ENCODE measurements around the gene GRM8. TPM values are rescaled to one million over a fixed set of nuclear protein-coding genes. Genes with fewer than 3 reads are reported as not detected.

The GRM8 gene
- total RNA-seq, 1 experiment from 2014 or later: 0.40 TPM

- no peak for DNase-seq
- no peaks in the 10 kb centered on the region for H3K27me3 Mint-ChIP-seq (ENCODE audit: unreplicated experiment)
- no peak for TF ChIP-seq CTCF (IDR thresholded peaks at IDR 0.05; ENCODE audit: unreplicated experiment)
- no peak overlapping the region for H3K27ac Mint-ChIP-seq (ENCODE audit: unreplicated experiment)
- intact Hi-C loops (cut with micrococcal nuclease; ENCODE audit: unreplicated experiment): no loop called here
- H3K36me3 Mint-ChIP-seq (ENCODE audit: insufficient read depth, unreplicated experiment): no peaks in the 10 kb centered on the region
- H3K9me3 Mint-ChIP-seq (ENCODE audit: low read depth, unreplicated experiment): peaks cover 3% of the 10 kb centered on the region
- H3K4me3 Mint-ChIP-seq (ENCODE audit: low read depth, unreplicated experiment): no peak overlapping the region
- no TSS peak for BruUV-seq (replicated peaks)
- peaks cover 7% of the 10 kb centered on the region for H3K4me1 Mint-ChIP-seq (ENCODE audit: low read depth, unreplicated experiment)
- CTCF ChIA-PET: no interaction called here
Measured at GRCh38 chr7:126820925-126821324, 431.8 kb downstream of the GRM8 start.

GRCh38 chr7:126819197-126819484, 433.6 kb downstream of the GRM8 start:
- BruUV-seq (replicated peaks): no TSS peak
- Mint-ChIP-seq H3K27me3 (ENCODE audit: unreplicated experiment) (no peaks in the 10 kb centered on the region), H3K9me3 (ENCODE audit: low read depth, unreplicated experiment) (peaks cover 3% of the 10 kb centered on the region), H3K4me3 (ENCODE audit: low read depth, unreplicated experiment) (no peak overlapping the region), H3K27ac (ENCODE audit: unreplicated experiment) (no peak overlapping the region), H3K4me1 (ENCODE audit: low read depth, unreplicated experiment) (peaks cover 7% of the 10 kb centered on the region), H3K36me3 (ENCODE audit: insufficient read depth, unreplicated experiment) (no peaks in the 10 kb centered on the region)
- intact Hi-C loops (cut with micrococcal nuclease; ENCODE audit: unreplicated experiment): no loop called here
- CTCF ChIA-PET: interaction anchor here (1.2 kb wide), 1 partner anchor 16 kb away, joined by 4 read pairs; no protein-coding TSS in a partner anchor
- TF ChIP-seq CTCF (IDR thresholded peaks at IDR 0.05; ENCODE audit: unreplicated experiment): no peak
- no peak for DNase-seq

- intact Hi-C loops (cut with micrococcal nuclease; ENCODE audit: unreplicated experiment): no loop called here
- CTCF ChIA-PET: interaction anchor here (1.2 kb wide), 1 partner anchor 16 kb away, joined by 4 read pairs; no protein-coding TSS in a partner anchor
- Mint-ChIP-seq H3K27ac (ENCODE audit: unreplicated experiment) (no peak overlapping the region), H3K36me3 (ENCODE audit: insufficient read depth, unreplicated experiment) (no peaks in the 10 kb centered on the region), H3K4me3 (ENCODE audit: low read depth, unreplicated experiment) (no peak overlapping the region), H3K9me3 (ENCODE audit: low read depth, unreplicated experiment) (peaks cover 3% of the 10 kb centered on the region), H3K4me1 (ENCODE audit: low read depth, unreplicated experiment) (peaks cover 7% of the 10 kb centered on the region), H3K27me3 (ENCODE audit: unreplicated experiment) (no peaks in the 10 kb centered on the region)
- no TSS peak for BruUV-seq (replicated peaks)
- TF ChIP-seq CTCF (IDR thresholded peaks at IDR 0.05; ENCODE audit: unreplicated experiment): no peak
- no peak for DNase-seq
Measured at GRCh38 chr7:126818393-126819196, 434.1 kb downstream of the GRM8 start.

GRCh38 chr7:126809188-126809587, 443.6 kb downstream of the GRM8 start:
- intact Hi-C loops (cut with micrococcal nuclease; ENCODE audit: unreplicated experiment): loop anchor here (10.0 kb wide), 1 partner anchor 706 kb away; no protein-coding TSS in a partner anchor
- H3K27ac Mint-ChIP-seq (ENCODE audit: unreplicated experiment): no peak overlapping the region
- H3K4me3 Mint-ChIP-seq (ENCODE audit: low read depth, unreplicated experiment): no peak overlapping the region
- peaks cover 41% of the 10 kb centered on the region for H3K27me3 Mint-ChIP-seq (ENCODE audit: unreplicated experiment)
- H3K36me3 Mint-ChIP-seq (ENCODE audit: insufficient read depth, unreplicated experiment): no peaks in the 10 kb centered on the region
- BruUV-seq (replicated peaks): no TSS peak
- TF ChIP-seq CTCF (IDR thresholded peaks at IDR 0.05; ENCODE audit: unreplicated experiment): no peak
- H3K9me3 Mint-ChIP-seq (ENCODE audit: low read depth, unreplicated experiment): peaks cover 5% of the 10 kb centered on the region
- no peak for DNase-seq
- H3K4me1 Mint-ChIP-seq (ENCODE audit: low read depth, unreplicated experiment): no peaks in the 10 kb centered on the region
- CTCF ChIA-PET: no interaction called here
